NCI-H69 (cell line): Measurements from ENCODE around the gene WNT5B.
"Not testable (repeated sequence)": the region's sequence is repeated elsewhere in the genome, so short reads cannot be mapped to it uniquely, and the experiment has no call there.

Experiments
- DNase-seq: peaks from one replicate; lab custom pipeline; 2025; lab: John Stamatoyannopoulos, UW

Gene WNT5B

GRCh38 chr12:1691123-1692007, 62.3 kb downstream of the WNT5B start:
- DNase-seq = peak; percentile 82

- DNase-seq = no peak
Observed at GRCh38 chr12:1692226-1692625, 63.2 kb downstream of the WNT5B start.

- DNase-seq = no peak
Observed at GRCh38 chr12:1692895-1693610, 64.0 kb downstream of the WNT5B start.

GRCh38 chr12:1695097-1695496, 66.1 kb downstream of the WNT5B start:
- DNase-seq = not testable (repeated sequence)

DNA sequence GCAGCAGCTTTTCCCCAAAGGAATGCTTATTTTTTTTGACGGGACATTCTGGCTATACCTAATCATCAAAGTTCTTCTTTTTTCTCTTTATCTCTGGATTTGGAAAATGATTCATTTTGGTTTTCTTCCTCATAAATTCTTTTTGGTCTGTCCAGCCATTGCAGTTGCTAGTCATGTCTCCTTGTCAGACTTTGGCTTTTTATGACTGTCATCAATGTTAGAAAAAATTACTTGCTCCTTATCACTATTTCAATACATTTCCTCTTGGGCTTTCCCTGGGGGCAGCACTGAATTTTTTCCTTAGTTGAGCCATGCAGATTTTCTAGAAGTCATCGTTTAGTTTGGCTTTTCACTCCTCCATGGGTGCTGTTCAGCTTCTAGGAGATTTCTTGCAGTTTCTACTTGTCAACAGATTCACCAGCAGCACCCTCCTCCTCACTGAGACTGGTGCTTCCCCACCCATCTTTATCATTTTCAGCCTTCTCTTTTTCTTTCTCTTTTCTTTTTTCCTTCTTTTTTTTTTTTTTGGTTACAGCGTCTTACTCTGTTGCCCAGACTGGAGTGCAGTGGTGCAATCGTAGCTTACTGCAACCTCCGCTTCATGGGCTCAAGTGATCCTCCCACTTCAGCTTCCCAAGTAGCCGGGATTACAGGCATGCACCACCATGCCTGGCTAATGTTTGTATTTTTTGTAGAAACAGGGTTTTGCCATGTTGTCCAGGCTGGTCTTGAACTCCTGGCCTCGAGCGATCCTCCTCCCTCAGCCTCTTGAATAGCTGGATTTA, 67.0 kb downstream of the WNT5B start:
- no peak for DNase-seq

DNA sequence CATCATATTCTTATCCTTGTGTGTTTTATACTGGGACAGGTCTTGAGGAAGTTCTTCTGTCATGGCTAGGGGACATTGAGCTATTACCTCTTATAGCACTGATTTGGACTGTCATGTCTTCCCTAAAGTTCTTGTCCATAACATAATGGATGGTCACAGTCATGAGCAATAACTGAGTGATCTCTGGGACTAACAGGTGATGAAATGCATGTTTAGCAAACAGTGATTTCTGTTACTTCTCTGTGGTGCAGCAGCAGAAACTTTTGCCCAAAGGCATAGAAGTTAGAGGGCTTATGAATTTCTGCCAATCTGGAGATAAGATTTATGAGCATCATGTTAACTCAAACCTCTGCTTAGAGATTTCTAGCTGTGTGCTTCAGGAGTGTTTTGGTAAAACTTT, 67.8 kb downstream of the WNT5B start:
- no peak for DNase-seq
